B cell (primary cell): ENCODE data around the gene B9D1. TPM values are rescaled to one million over a fixed set of nuclear protein-coding genes. Genes with fewer than 3 reads are reported as not detected.

Experiments used
- ATAC-seq: fragments of 200-7000 bp; cut with Tn5 transposase; one replicate; pipeline ENCODE4 v1.10.0; 2021; ENCODE audit warnings: low read depth, mild to moderate bottlenecking, moderate number of reproducible peaks, moderate library complexity
- CTCF ChIA-PET: fragments of 350-600 bp; sonication (Branson Sonifier 250); formaldehyde crosslinking; loops from one replicate; lab custom pipeline; 2021; ENCODE audit warnings: antibody characterized with exemption, inconsistent platforms; lab: Charles Lee
- POLR2A ChIA-PET: fragments of 350-600 bp; sonication (Branson Sonifier 250); formaldehyde crosslinking; loops from one replicate; lab custom pipeline; 2021; ENCODE audit warnings: antibody characterized with exemption; lab: Charles Lee
- DNase-seq: peaks from one replicate; pipeline ENCODE4 v3.0.0; 2013
- H2AFZ ChIP-seq: 2 replicates; pipeline ENCODE4 v1.6.1; 2012; ENCODE audit warnings: mild to moderate bottlenecking, low read depth, low read length; ENCODE audit not compliant: insufficient read depth, poor library complexity, severe bottlenecking
- H3K27ac ChIP-seq, 2 donors: 1 replicate in 1 of 2; 2 replicates in 1 of 2; pipeline ENCODE4 v1.5.1; 2012 to 2013; ENCODE audit warnings: low read length in 2 of 2, mild to moderate bottlenecking in 2 of 2, moderate library complexity in 1 of 2
- H3K27me3 ChIP-seq, 4 experiments: fragments of 200-600 bp in 1 of 4; sonication (generic) in 1 of 4; replicated peaks in 1 of 4; 1 replicate in 2 of 4; 2 replicates in 2 of 4; pipeline versions ENCODE4 v1.6.1 to v1.7.0; 2013 to 2016; ENCODE audit warnings: low read length in 3 of 4, mild to moderate bottlenecking in 2 of 4, mixed read lengths in 1 of 4, moderate library complexity in 1 of 4; ENCODE audit not compliant: insufficient read depth in 4 of 4, control insufficient read depth in 3 of 4; ENCODE audit errors: control extremely low read depth in 1 of 4
- H3K36me3 ChIP-seq, 2 experiments: replicated peaks in 1 of 2; 1 replicate in 1 of 2; 2 replicates in 1 of 2; pipeline versions ENCODE4 v1.6.1 to v1.7.1; 2013; ENCODE audit warnings: low read length in 1 of 2; ENCODE audit not compliant: insufficient read depth in 2 of 2, control insufficient read depth in 1 of 2; ENCODE audit errors: control extremely low read depth in 1 of 2, extremely low read depth in 1 of 2
- H3K4me1 ChIP-seq, 2 donors: fragments of 200-600 bp in 1 of 2; sonication (generic) in 1 of 2; 1 replicate in 1 of 2; 2 replicates in 1 of 2; pipeline versions ENCODE4 v1.5.1 to v1.6.1; 2013 to 2017; ENCODE audit warnings: low read length in 2 of 2; ENCODE audit not compliant: control insufficient read depth in 2 of 2, insufficient read depth in 2 of 2
- H3K4me2 ChIP-seq: replicated peaks from 2 replicates; pipeline ENCODE3; 2012; ENCODE audit warnings: mild to moderate bottlenecking, low read depth, low read length; ENCODE audit not compliant: poor library complexity, severe bottlenecking
- H3K4me3 ChIP-seq, 5 experiments: fragments of 200-600 bp in 1 of 5; sonication (generic) in 1 of 5; 1 replicate in 3 of 5; 2 replicates in 2 of 5; pipeline versions ENCODE4 v1.5.1 to v1.7.0; 2011 to 2016; ENCODE audit warnings: low read length in 4 of 5, mild to moderate bottlenecking in 4 of 5, low read depth in 2 of 5, control low read depth in 1 of 5, moderate library complexity in 1 of 5; ENCODE audit not compliant: insufficient read depth in 1 of 5; ENCODE audit errors: control extremely low read depth in 1 of 5, extremely low read depth in 1 of 5
- H3K79me2 ChIP-seq: fragments of 200-600 bp; sonication (generic); one replicate; pipeline ENCODE4 v1.6.0; 2016; ENCODE audit warnings: low read length; ENCODE audit not compliant: control insufficient read depth, insufficient read depth
- H3K9ac ChIP-seq: fragments of 200-600 bp; sonication (generic); 2 replicates; pipeline ENCODE4 v1.6.1; 2017; ENCODE audit warnings: mild to moderate bottlenecking, low read length, moderate library complexity
- H3K9me3 ChIP-seq, 3 donors: one replicate each; pipeline versions ENCODE4 v1.6.1 to v1.7.1; 2013; ENCODE audit warnings: low read length in 2 of 3; ENCODE audit not compliant: control insufficient read depth in 2 of 3, insufficient read depth in 1 of 3; ENCODE audit errors: control extremely low read depth in 1 of 3
- H4K20me1 ChIP-seq: 2 replicates; pipeline ENCODE4 v1.6.0; 2012; ENCODE audit warnings: mild to moderate bottlenecking, low read length; ENCODE audit not compliant: insufficient read depth, control insufficient read depth, poor library complexity, severe bottlenecking
- H3K27ac Mint-ChIP-seq: one replicate; pipeline ENCODE4 v1.8.0; 2021; ENCODE audit warnings: mixed read lengths
- H3K27me3 Mint-ChIP-seq: one replicate; pipeline ENCODE4 v1.8.0; 2021; ENCODE audit warnings: mixed read lengths
- H3K4me1 Mint-ChIP-seq: one replicate; pipeline ENCODE4 v1.8.0; 2021; ENCODE audit warnings: mixed read lengths
- H3K4me3 Mint-ChIP-seq: one replicate; pipeline ENCODE4 v1.8.0; 2021; ENCODE audit warnings: mixed read lengths
- H3K9me3 Mint-ChIP-seq: one replicate; pipeline ENCODE4 v1.8.0; 2022; ENCODE audit warnings: mixed read lengths; ENCODE audit not compliant: insufficient read depth
- EZH2 ChIP-seq: IDR thresholded peaks from 2 replicates; pipeline ENCODE4 v1.6.1; 2012; ENCODE audit warnings: borderline replicate concordance, low read depth, mild to moderate bottlenecking, moderate library complexity, low read length; ENCODE audit not compliant: insufficient read depth, poor library complexity, severe bottlenecking
- WGBS: methylation state at CpG from one replicate; pipeline ENCODE4 v1.1.5; 2013; ENCODE audit warnings: missing lambda C conversion rate; ENCODE audit not compliant: insufficient coverage; 5-methylcytosine and 5-hydroxymethylcytosine counted together
- intact Hi-C: fragments of 100-400 bp; cut with micrococcal nuclease; formaldehyde crosslinking; loops from one replicate; pipeline ENCODE4 v1.10.0; 2022
- polyA plus RNA-seq: library from polyadenylated mRNA; depleted of rRNA; stranded (reverse); fragments of >200 nt; gene quantifications from 2 replicates; pipeline ENCODE4 v1.2.3, GENCODE V29; 2012
- total RNA-seq, 2 donors: library from RNA; stranded (reverse); fragments of 120-200 nt in 1 of 2; gene quantifications; 1 replicate in 1 of 2; 2 replicates in 1 of 2; pipeline versions ENCODE4 v1.2.3 to v1.2.4, GENCODE V29; 2013 to 2022
- TF ChIP-seq, protein P1 (sequence below): fragments of 200-600 bp; IDR thresholded peaks from one replicate; pipeline ENCODE4 v1.8.0; 2022; ENCODE audit warnings: antibody characterized with exemption, mild to moderate bottlenecking

The B9D1 gene
- total and polyA plus RNA-seq, 2 donors (not counting 1 experiment from before 2014, with no cell fraction given) = 2.5 to 6.9 TPM

DNA sequence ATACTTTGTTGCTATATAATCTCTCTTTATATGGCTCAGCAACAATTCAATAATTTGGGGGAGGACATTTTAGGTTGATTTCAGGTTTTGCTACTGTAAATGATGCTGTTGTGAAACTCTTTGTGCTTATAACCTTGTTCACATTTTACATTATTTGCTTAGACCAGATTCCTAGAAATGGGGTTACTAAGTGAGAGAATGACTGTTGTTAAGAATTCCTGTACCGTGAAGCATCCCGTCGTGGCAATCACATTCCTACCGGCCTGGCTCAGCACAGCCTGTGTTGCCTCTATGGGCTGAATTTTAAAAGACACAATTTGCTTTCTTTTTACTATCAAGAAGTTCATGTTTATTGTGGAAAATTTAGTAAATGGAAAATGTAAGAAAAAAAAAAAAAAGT is 31.4 kb downstream of the B9D1 start:
- ChIA-PET POLR2A (no interaction called here), CTCF (interaction anchor here (1.1 kb wide), 1 partner anchor 85 kb away, joined by 4 read pairs; no protein-coding TSS in a partner anchor)
- H3K27ac Mint-ChIP-seq = no peak overlapping the region
- ATAC-seq (no peak), DNase-seq (no peak)
- H3K4me1 Mint-ChIP-seq = no peaks in the 10 kb centered on the region
- Histone ChIP-seq H3K9ac (no peak overlapping the region), H2AFZ (no peak overlapping the region), H3K9me3 (peaks cover 0 to 4% (median 0%) of the 10 kb centered on the region in 3 donors), H3K27me3 (no peaks in the 10 kb centered on the region), H3K27ac (no peak overlapping the region), H3K4me3 (no peak overlapping the region), H3K36me3 (no peaks in the 10 kb centered on the region), H3K4me1 (no peaks in the 10 kb centered on the region), H3K4me2 (no peak overlapping the region), H3K79me2 (no peaks in the 10 kb centered on the region), H4K20me1 (no peaks in the 10 kb centered on the region)
- intact Hi-C loops = no loop called here
- H3K9me3 Mint-ChIP-seq = no peaks in the 10 kb centered on the region
- H3K27me3 Mint-ChIP-seq = no peaks in the 10 kb centered on the region
- WGBS = no CpG with 5 or more reads among the region's 4 CpGs
- no peak overlapping the region for H3K4me3 Mint-ChIP-seq
- TF ChIP-seq, protein P1, sequence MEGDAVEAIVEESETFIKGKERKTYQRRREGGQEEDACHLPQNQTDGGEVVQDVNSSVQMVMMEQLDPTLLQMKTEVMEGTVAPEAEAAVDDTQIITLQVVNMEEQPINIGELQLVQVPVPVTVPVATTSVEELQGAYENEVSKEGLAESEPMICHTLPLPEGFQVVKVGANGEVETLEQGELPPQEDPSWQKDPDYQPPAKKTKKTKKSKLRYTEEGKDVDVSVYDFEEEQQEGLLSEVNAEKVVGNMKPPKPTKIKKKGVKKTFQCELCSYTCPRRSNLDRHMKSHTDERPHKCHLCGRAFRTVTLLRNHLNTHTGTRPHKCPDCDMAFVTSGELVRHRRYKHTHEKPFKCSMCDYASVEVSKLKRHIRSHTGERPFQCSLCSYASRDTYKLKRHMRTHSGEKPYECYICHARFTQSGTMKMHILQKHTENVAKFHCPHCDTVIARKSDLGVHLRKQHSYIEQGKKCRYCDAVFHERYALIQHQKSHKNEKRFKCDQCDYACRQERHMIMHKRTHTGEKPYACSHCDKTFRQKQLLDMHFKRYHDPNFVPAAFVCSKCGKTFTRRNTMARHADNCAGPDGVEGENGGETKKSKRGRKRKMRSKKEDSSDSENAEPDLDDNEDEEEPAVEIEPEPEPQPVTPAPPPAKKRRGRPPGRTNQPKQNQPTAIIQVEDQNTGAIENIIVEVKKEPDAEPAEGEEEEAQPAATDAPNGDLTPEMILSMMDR = no peak
- no peak for TF ChIP-seq EZH2

- 100% methylated on average over 3 of the region's 3 CpGs for WGBS
- H3K27me3 ChIP-seq = no peaks in the 10 kb centered on the region
- no peaks in the 10 kb centered on the region for H3K4me1 ChIP-seq
- peaks cover 1 to 5% (median 3%) of the 10 kb centered on the region in 3 donors for H3K9me3 ChIP-seq
- H2AFZ ChIP-seq = no peak overlapping the region
- intact Hi-C loops = no loop called here
- no peak overlapping the region for H3K4me3 ChIP-seq
- ChIA-PET POLR2A (no interaction called here), CTCF (interaction anchor here (1.0 to 1.1 kb wide), 2 partner anchors 8 to 84 kb away, joined by 4 to 7 read pairs; no protein-coding TSS in a partner anchor)
- H3K4me1 Mint-ChIP-seq = no peaks in the 10 kb centered on the region
- no peaks in the 10 kb centered on the region for H3K36me3 ChIP-seq
- no peak overlapping the region for H3K4me3 Mint-ChIP-seq
- H3K27ac Mint-ChIP-seq = no peak overlapping the region
- H3K9ac ChIP-seq = no peak overlapping the region
- ATAC-seq (no peak), DNase-seq (no peak)
- no peaks in the 10 kb centered on the region for H4K20me1 ChIP-seq
- TF ChIP-seq EZH2 = no peak
- TF ChIP-seq, protein P1 = no peak
- H3K4me2 ChIP-seq = no peak overlapping the region
- no peaks in the 10 kb centered on the region for H3K79me2 ChIP-seq
- no peak overlapping the region for H3K27ac ChIP-seq
- no peaks in the 10 kb centered on the region for H3K27me3 Mint-ChIP-seq
- peaks cover under 1% of the 10 kb centered on the region for H3K9me3 Mint-ChIP-seq
These were observed 32.3 kb downstream of the B9D1 start for GRCh38 chr17:19330271-19330670.
